Small intestine (tissue), 7 donors: ENCODE data around the gene KIF25. TPM values are rescaled to one million over a fixed set of nuclear protein-coding genes. Genes with fewer than 3 reads are reported as not detected.

Experiments
- DNase-seq, 2 donors: peaks; one replicate each; pipeline versions ENCODE4 v3.0.0 to v3.0.0-alpha.2; 2013
- FAIRE-seq: peaks from 2 replicates; lab custom pipeline; 2012; peaks lifted over from hg19 to GRCh38; lab: Jason Lieb, UNC
- H3K27ac ChIP-seq, 3 donors: one replicate each; pipeline ENCODE4 v1.5.1; 2013; ENCODE audit warnings: low read length in 2 of 3, mild to moderate bottlenecking in 2 of 3, control low read depth in 1 of 3, inconsistent platforms in 1 of 3, low read depth in 1 of 3, moderate library complexity in 1 of 3
- H3K27me3 ChIP-seq, 3 donors: one replicate each; pipeline ENCODE4 v1.6.1; 2013; ENCODE audit warnings: low read length in 3 of 3, inconsistent platforms in 1 of 3; ENCODE audit not compliant: control insufficient read depth in 3 of 3, insufficient read depth in 3 of 3
- H3K36me3 ChIP-seq, 3 donors: one replicate each; pipeline ENCODE4 v1.6.1; 2013; ENCODE audit warnings: low read length in 3 of 3, inconsistent platforms in 1 of 3, low read depth in 1 of 3, mild to moderate bottlenecking in 1 of 3, moderate library complexity in 1 of 3; ENCODE audit not compliant: control insufficient read depth in 3 of 3, insufficient read depth in 2 of 3
- H3K4me1 ChIP-seq, 3 donors: one replicate each; pipeline ENCODE4 v1.6.1; 2013; ENCODE audit warnings: low read length in 2 of 3, inconsistent platforms in 1 of 3, low read depth in 1 of 3, mild to moderate bottlenecking in 1 of 3, moderate library complexity in 1 of 3; ENCODE audit not compliant: control insufficient read depth in 3 of 3, insufficient read depth in 2 of 3
- H3K4me3 ChIP-seq, 3 donors: one replicate each; pipeline ENCODE4 v1.5.1; 2013; ENCODE audit warnings: low read length in 3 of 3, control low read depth in 1 of 3, inconsistent platforms in 1 of 3, low read depth in 1 of 3, mild to moderate bottlenecking in 1 of 3, moderate library complexity in 1 of 3
- H3K9me3 ChIP-seq, 2 donors: one replicate each; pipeline ENCODE4 v1.6.1; 2013; ENCODE audit warnings: low read depth in 1 of 2, low read length in 1 of 2; ENCODE audit not compliant: control insufficient read depth in 2 of 2, insufficient read depth in 1 of 2
- WGBS, 3 donors: extraction: QIAGEN DNeasy Blood & Tissue Kit; methylation state at CpG; one replicate each; pipeline ENCODE4 v1.1.7; 2013; 5-methylcytosine and 5-hydroxymethylcytosine counted together
- polyA plus RNA-seq, 4 donors: library from polyadenylated mRNA; stranded (reverse) in 3 of 4; unstranded in 1 of 4; fragments of 200-250 nt in 3 of 4; fragments of 120-200 nt in 1 of 4; gene quantifications; one replicate each; pipeline versions ENCODE4 v1.2.1 to v1.2.3, GENCODE V29; 2013
- donor health status: healthy with polysubstance abuse.
- donor health status: control.
- donor health status: control.
- donor health status: Bipolar disorder and iron deficiency.
- donor health status: healthy.

KIF25 gene
- polyA plus RNA-seq, 4 donors: 0.16 to 0.66 TPM; not detected in 2

DNA sequence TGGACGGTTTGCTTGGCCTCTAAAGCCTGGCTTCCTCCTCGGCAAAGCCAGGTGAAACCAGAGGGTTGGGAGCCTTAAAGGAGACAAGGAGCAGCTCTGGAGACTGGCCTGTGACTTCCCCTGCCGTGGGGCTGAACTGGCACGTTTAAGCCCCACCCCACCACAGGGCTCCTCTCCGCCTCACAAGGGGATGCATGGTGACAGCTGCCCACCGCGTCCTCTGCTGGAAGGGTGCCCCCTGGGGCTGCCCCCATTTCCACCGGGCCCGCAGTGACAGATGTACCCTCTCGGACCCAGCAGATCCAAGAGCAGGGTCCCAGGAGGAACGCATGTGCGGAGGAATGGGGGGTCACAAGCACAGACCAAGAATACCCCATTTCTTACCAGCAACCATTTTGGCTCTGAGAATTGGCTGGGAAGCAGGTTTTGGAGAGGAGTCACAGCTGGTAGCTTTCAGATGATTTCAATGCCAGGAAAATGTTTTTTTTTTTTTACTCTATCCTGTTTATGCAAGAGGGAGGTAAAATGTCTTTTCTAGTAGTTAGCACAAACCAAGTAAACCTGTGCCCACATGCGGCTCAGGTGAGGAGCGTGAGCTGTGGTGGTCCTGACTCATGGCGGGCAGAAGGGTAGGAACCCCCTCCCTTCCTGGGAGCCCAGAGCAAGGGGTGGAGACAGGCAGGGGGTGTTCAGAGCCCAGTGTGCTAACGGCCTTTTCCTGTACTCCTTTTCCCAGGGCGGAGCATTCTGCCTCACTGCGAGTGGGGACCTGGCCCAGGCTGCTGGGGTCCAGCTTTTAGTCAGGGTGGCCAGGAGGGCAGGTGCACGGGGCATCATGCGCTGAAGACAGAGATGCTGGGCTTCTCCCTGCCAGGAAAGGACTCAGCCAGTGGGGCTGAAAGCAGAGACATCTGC lies 48.5 kb downstream of the KIF25 start:
- peaks cover 0 to 27% of the 10 kb centered on the region in 2 donors for H3K9me3 ChIP-seq
- 74 to 85% (median 79%) methylated on average over 20 of the region's 20 CpGs for WGBS, 3 donors
- no peaks in the 10 kb centered on the region for H3K36me3 ChIP-seq
- H3K4me3 ChIP-seq: no peak overlapping the region
- FAIRE-seq (no peak), DNase-seq (no peak)
- H3K27me3 ChIP-seq: no peaks in the 10 kb centered on the region
- no peak overlapping the region for H3K27ac ChIP-seq
- no peaks in the 10 kb centered on the region for H3K4me1 ChIP-seq

GRCh38 chr6:168046696-168047095 lies 49.2 kb downstream of the KIF25 start:
- DNase-seq (no peak), FAIRE-seq (no peak)
- Histone ChIP-seq H3K27ac (no peak overlapping the region), H3K27me3 (no peaks in the 10 kb centered on the region), H3K4me3 (no peak overlapping the region), H3K4me1 (no peaks in the 10 kb centered on the region), H3K36me3 (no peaks in the 10 kb centered on the region), H3K9me3 (peaks cover 0 to 22% of the 10 kb centered on the region in 2 donors)
- WGBS, 3 donors: 88 to 97% (median 90%) methylated on average over 3 of the region's 3 CpGs

DNA sequence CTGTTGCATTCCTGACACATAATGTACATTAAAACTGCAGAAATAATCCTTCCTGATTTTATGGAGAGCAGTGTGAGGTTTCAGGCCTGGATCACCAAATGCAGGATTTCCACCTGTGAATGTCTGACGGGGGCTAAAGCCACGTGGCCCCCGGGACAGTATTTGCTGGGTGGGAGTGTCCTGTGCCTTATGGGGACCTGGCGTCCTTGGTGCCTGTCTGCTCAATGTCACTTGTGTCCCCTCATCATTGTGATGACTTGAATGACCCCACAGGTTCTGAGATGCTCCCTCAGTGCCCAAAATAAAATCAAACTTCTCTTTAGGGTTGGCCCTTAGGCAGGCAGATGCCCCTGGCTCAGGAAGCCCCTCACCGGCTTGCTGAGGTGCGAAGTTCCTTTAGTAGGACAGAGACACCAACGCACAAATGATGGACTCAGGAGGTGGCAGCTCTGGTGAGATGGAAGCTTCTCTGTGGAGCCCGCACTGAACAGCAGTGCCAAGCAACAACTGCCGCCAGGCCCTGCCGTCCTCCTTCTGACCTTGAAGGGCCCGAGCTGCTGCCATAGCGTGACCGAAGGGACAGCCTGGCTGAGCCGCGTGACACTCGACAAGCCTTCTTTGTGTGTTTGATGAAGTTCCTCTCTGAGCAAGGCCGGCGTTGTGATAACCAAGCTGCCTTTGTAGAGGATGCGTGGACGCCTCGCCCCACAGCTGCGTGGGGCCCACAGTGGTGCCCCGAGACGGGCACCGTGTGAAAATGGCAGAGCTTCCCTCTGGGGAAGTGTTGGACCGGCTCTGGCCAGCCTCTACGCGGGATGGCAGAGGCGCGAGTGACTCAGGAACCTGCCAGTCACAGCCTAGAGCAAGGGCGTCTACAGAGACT lies 50.6 kb downstream of the KIF25 start:
- Histone ChIP-seq H3K9me3 (peaks cover 0 to 8% of the 10 kb centered on the region in 2 donors), H3K4me1 (no peaks in the 10 kb centered on the region), H3K27me3 (no peaks in the 10 kb centered on the region), H3K36me3 (no peaks in the 10 kb centered on the region), H3K4me3 (no peak overlapping the region), H3K27ac (no peak overlapping the region)
- no peak for DNase-seq
- 85 to 89% (median 87%) methylated on average over 30 to 31 of the region's 31 CpGs for WGBS, 3 donors
- no peak for FAIRE-seq

DNA sequence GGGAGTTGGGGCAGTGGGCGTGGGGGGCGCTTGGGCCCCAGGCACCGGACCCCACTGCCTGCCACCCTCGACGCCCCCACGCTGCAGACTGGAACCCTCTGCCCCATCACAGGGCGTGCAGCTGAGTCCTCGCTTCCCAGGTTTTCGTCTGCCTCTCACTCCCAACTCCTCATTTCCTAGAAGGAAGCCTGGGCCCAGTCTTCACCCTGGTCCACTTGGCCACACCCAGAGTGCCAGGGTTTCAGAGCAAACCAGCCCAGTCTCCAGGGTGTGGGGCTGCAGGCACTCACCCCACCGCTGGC lies 51.2 kb downstream of the KIF25 start:
- Histone ChIP-seq H3K9me3 (peaks cover 0 to 2% of the 10 kb centered on the region in 2 donors), H3K4me1 (no peaks in the 10 kb centered on the region), H3K36me3 (no peaks in the 10 kb centered on the region), H3K27me3 (no peaks in the 10 kb centered on the region), H3K4me3 (no peak overlapping the region), H3K27ac (no peak overlapping the region)
- 83 to 93% (median 91%) methylated on average over 7 to 10 of the region's 10 CpGs for WGBS, 3 donors
- FAIRE-seq (no peak), DNase-seq (no peak)

GRCh38 chr6:168049277-168049676 lies 51.8 kb downstream of the KIF25 start:
- FAIRE-seq: no peak
- H3K9me3 ChIP-seq: no peaks in the 10 kb centered on the region
- 89 to 95% (median 91%) methylated on average over 20 of the region's 20 CpGs for WGBS, 3 donors
- no peaks in the 10 kb centered on the region for H3K4me1 ChIP-seq
- H3K27me3 ChIP-seq: no peaks in the 10 kb centered on the region
- H3K36me3 ChIP-seq: no peaks in the 10 kb centered on the region
- H3K4me3 ChIP-seq: no peak overlapping the region
- no peak for DNase-seq
- H3K27ac ChIP-seq: no peak overlapping the region

GRCh38 chr6:168049706-168050224 lies 52.3 kb downstream of the KIF25 start:
- no peaks in the 10 kb centered on the region for H3K36me3 ChIP-seq

DNA sequence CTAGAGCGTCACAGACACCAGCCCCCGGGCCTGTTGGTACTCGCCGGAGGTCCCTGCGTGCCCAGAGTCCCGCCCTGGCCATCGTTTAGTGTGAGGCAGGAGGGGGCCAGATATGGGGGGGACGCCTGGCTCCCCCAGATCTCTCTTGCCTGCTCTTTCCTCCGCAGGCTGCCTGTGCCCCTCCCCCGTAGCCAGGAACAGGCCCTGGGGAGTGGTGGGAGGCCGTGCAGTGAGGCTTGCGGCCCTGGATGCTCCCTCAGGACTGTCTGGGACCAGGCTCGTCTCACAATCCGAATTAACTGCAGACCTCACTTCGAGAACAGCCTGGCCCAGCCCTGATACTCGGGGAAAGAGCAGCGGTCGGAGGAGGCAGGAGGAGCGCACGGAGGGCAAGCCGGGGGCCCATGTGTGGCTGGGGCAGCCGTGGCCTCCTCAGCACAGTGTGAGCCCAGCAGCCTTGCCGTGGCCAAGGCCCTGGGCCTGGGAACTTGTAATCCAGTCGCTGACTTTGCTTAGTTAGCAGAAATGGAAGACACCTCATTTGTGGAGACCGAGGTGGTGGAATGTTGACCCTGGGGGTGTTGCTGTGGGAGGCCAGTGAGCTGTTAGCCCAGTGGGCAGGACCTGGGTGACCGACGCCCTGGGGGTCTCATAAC lies 52.9 kb downstream of the KIF25 start:
- H3K9me3 ChIP-seq: no peaks in the 10 kb centered on the region
- H3K4me1 ChIP-seq: no peaks in the 10 kb centered on the region
- no peak overlapping the region for H3K27ac ChIP-seq
- no peaks in the 10 kb centered on the region for H3K27me3 ChIP-seq
- no peak overlapping the region for H3K4me3 ChIP-seq
- H3K36me3 ChIP-seq: no peaks in the 10 kb centered on the region
- DNase-seq (no peak), FAIRE-seq (no peak)
- WGBS, 3 donors: 86 to 90% (median 87%) methylated on average over 27 of the region's 27 CpGs

More at GRCh38 chr6:168049706-168050224, 52.3 kb downstream of the KIF25 start:
- WGBS, 3 donors: 90 to 92% (median 90%) methylated on average over 19 to 21 of the region's 21 CpGs
- Histone ChIP-seq H3K9me3 (no peaks in the 10 kb centered on the region), H3K27me3 (no peaks in the 10 kb centered on the region), H3K4me3 (no peak overlapping the region), H3K27ac (no peak overlapping the region), H3K4me1 (no peaks in the 10 kb centered on the region)
- DNase-seq (no peak), FAIRE-seq (no peak)
